Eye (tissue), 1 donor: Measurements from ENCODE around the gene TMCC1.
"Not testable (repeated sequence)": the region's sequence is repeated elsewhere in the genome, so short reads cannot be mapped to it uniquely, and the experiment has no call there.

Experiments used
- DNase-seq: peaks from one replicate; pipeline ENCODE4 v3.0.0-alpha.2; 2015

TMCC1 gene

GRCh38 chr3:129893581-129894070, at the start of gene TMCC1:
TMCC1 (minus strand) TSS chr3:129893711.
- DNase-seq, result peak; percentile 95

- DNase-seq, result no peak
These were observed 49.5 kb upstream of the TMCC1 start for GRCh38 chr3:129943020-129943419.

- peak; percentile 93 for DNase-seq
These were observed 48.8 kb upstream of the TMCC1 start for GRCh38 chr3:129942296-129942695.

GRCh38 chr3:129940086-129940485, 46.6 kb upstream of the TMCC1 start:
- DNase-seq, result no peak

- DNase-seq, result peak; percentile 15
These were observed 44.8 kb upstream of the TMCC1 start for GRCh38 chr3:129938140-129938930.

GRCh38 chr3:129937717-129938116, 44.2 kb upstream of the TMCC1 start:
- DNase-seq, result no peak

- DNase-seq, result peak; percentile 78
These were observed 43.2 kb upstream of the TMCC1 start for GRCh38 chr3:129936757-129937156.

- DNase-seq, result peak; percentile 79
These were observed 41.0 kb upstream of the TMCC1 start for GRCh38 chr3:129934234-129935123.

GRCh38 chr3:129933471-129933870, 40.0 kb upstream of the TMCC1 start:
- no peak for DNase-seq

- DNase-seq, result no peak
These were observed 35.9 kb upstream of the TMCC1 start for GRCh38 chr3:129929383-129929782.

- no peak for DNase-seq
These were observed 33.6 kb upstream of the TMCC1 start for GRCh38 chr3:129927072-129927471.

- DNase-seq, result no peak
These were observed 26.3 kb upstream of the TMCC1 start for GRCh38 chr3:129919806-129920205.

GRCh38 chr3:129919357-129919756, 25.8 kb upstream of the TMCC1 start:
- DNase-seq, result no peak

- no peak for DNase-seq
These were observed 24.9 kb upstream of the TMCC1 start for GRCh38 chr3:129918461-129918860.

- no peak for DNase-seq
These were observed 24.0 kb upstream of the TMCC1 start for GRCh38 chr3:129917423-129918007.

GRCh38 chr3:129913618-129914017, 20.1 kb upstream of the TMCC1 start:
- no peak for DNase-seq

GRCh38 chr3:129911261-129911861, 17.9 kb upstream of the TMCC1 start:
- no peak for DNase-seq

GRCh38 chr3:129909235-129909634, 15.7 kb upstream of the TMCC1 start:
- DNase-seq, result not testable (repeated sequence)

GRCh38 chr3:129908417-129908816, 14.9 kb upstream of the TMCC1 start:
- DNase-seq, result no peak

GRCh38 chr3:129901272-129901671, 7.8 kb upstream of the TMCC1 start:
- DNase-seq, result not testable (repeated sequence)

GRCh38 chr3:129897026-129897425, 3.5 kb upstream of the TMCC1 start:
- no peak for DNase-seq

GRCh38 chr3:129892857-129893580, 492 bp downstream of the TMCC1 start:
- DNase-seq, result peak; percentile 88
